Neural progenitor cell (in vitro differentiated cells): ENCODE results near the gene ZNF423.

Source experiments
- CTCF ChIP-seq: fragments of 200-600 bp; sonication (generic); IDR thresholded peaks from 2 replicates; pipeline ENCODE4 v1.5.1; 2017; ENCODE audit warnings: antibody characterized with exemption, mild to moderate bottlenecking
- EZH2 ChIP-seq: fragments of 200-600 bp; sonication (generic); IDR thresholded peaks from 2 replicates; pipeline ENCODE4 v1.6.1; 2017; ENCODE audit warnings: antibody characterized with exemption, mild to moderate bottlenecking, moderate library complexity
- EZH2phosphoT487 ChIP-seq: fragments of 200-600 bp; sonication (generic); IDR thresholded peaks from 2 replicates; pipeline ENCODE4 v1.6.1; 2017; ENCODE audit warnings: antibody characterized with exemption

- TF ChIP-seq EZH2phosphoT487 (no peak), CTCF (no peak), EZH2 (no peak)
Observed at GRCh38 chr16:49590166-49590871, 265.6 kb downstream of the ZNF423 start.
